HCT116 (cell line): Measurements from ENCODE around the gene ELOA. TPM values are rescaled to one million over a fixed set of nuclear protein-coding genes. Genes with fewer than 3 reads are reported as not detected.

Experiments used
- ATAC-seq: fragments of 200-7000 bp; cut with Tn5 transposase; 2 replicates; pipeline ENCODE4 v1.9.1; 2020; ENCODE audit warnings: mild to moderate bottlenecking, moderate library complexity
- BruUV-seq: library from RNA; stranded (reverse); fragments of 400-500 nt; replicated peaks from 2 replicates; lab custom pipeline; 2021; lab: Mats Ljungman, UMichigan
- CTCF ChIA-PET: fragments of 300-600 bp; sonication (Branson Sonifier 250); formaldehyde crosslinking; loops from one replicate; lab custom pipeline; 2021; ENCODE audit warnings: antibody characterized with exemption; lab: Charles Lee
- POLR2A ChIA-PET: fragments of 300-600, 350-600 bp; sonication (Branson Sonifier 250); formaldehyde crosslinking; loops from one replicate; lab custom pipeline; 2021; ENCODE audit warnings: antibody characterized with exemption; lab: Charles Lee
- RAD21 ChIA-PET, 2 experiments: fragments of 300-600 bp; sonication (Branson Sonifier 250); formaldehyde crosslinking; loops; one replicate each; lab custom pipeline; 2023; ENCODE audit warnings: low total read pairs in 2 of 2; ENCODE audit not compliant: uncharacterized antibody in 2 of 2, unreplicated experiment in 2 of 2, low non-redundant PET in 1 of 2; lab: Charles Lee
- DNase-seq: peaks from one replicate; pipeline ENCODE4 v3.0.0-alpha.2; 2010; ENCODE audit warnings: low read depth, low spot score
- H2AFZ ChIP-seq: fragments of 200-600 bp; shearing (Covaris generic), sonication (generic); 2 replicates; pipeline ENCODE4 v1.6.1; 2017; ENCODE audit warnings: low read depth, mixed run types, mixed read lengths, antibody characterized with exemption, low read length; ENCODE audit not compliant: poor library complexity, severe bottlenecking
- H3K27ac ChIP-seq: 2 replicates; pipeline ENCODE4 v1.5.1; 2012; ENCODE audit warnings: low read depth, low read length
- H3K27me3 ChIP-seq: fragments of 200-600 bp; sonication (generic); 2 replicates; pipeline ENCODE4 v1.6.1; 2016; ENCODE audit warnings: mixed run types, low read length, mixed read lengths; ENCODE audit not compliant: insufficient read depth
- H3K36me3 ChIP-seq, 2 experiments: fragments of 200-500 bp in 1 of 2; fragments of 200-600 bp in 1 of 2; sonication (Bioruptor generic) in 1 of 2; sonication (generic) in 1 of 2; 2 replicates each; pipeline versions ENCODE4 v1.5.1 to v1.6.1; 2014 to 2016; ENCODE audit warnings: low read length in 2 of 2, inconsistent platforms in 1 of 2, mixed read lengths in 1 of 2, mixed run types in 1 of 2; ENCODE audit not compliant: insufficient read depth in 2 of 2, control insufficient read depth in 1 of 2
- H3K4me1 ChIP-seq, 2 experiments: fragments of 200-600 bp in 1 of 2; sonication (generic) in 1 of 2; 2 replicates each; pipeline versions ENCODE4 v1.5.1 to v1.6.1; 2012 to 2017; ENCODE audit warnings: low read length in 2 of 2, inconsistent platforms in 1 of 2, mild to moderate bottlenecking in 1 of 2, mixed read lengths in 1 of 2, mixed run types in 1 of 2, moderate library complexity in 1 of 2; ENCODE audit not compliant: insufficient read depth in 2 of 2, control insufficient read depth in 1 of 2
- H3K4me2 ChIP-seq: fragments of 200-600 bp; sonication (generic); 2 replicates; pipeline ENCODE4 v1.6.1; 2017; ENCODE audit warnings: mixed run types, low read length, mixed read lengths
- H3K4me3 ChIP-seq, 2 experiments: fragments of 200-600 bp in 1 of 2; sonication (generic) in 1 of 2; replicated peaks in 1 of 2; 2 replicates each; pipeline ENCODE4 v1.5.1; 2011 to 2016; ENCODE audit warnings: low read length in 2 of 2, control low read depth in 1 of 2, low read depth in 1 of 2, mild to moderate bottlenecking in 1 of 2, mixed read lengths in 1 of 2, mixed run types in 1 of 2
- H3K79me2 ChIP-seq: fragments of 200-600 bp; sonication (generic); 2 replicates; pipeline ENCODE4 v1.6.1; 2017; ENCODE audit warnings: mild to moderate bottlenecking, mixed run types, low read length, moderate library complexity, mixed read lengths; ENCODE audit not compliant: insufficient read depth
- H3K9ac ChIP-seq: fragments of 200-600 bp; sonication (generic); 2 replicates; pipeline ENCODE4 v1.6.1; 2016; ENCODE audit warnings: low read length, mixed read lengths
- H3K9me2 ChIP-seq: fragments of 200-600 bp; sonication (generic), shearing (Covaris generic); 2 replicates; pipeline ENCODE4 v1.6.1; 2017; ENCODE audit warnings: mixed run types, mild to moderate bottlenecking, moderate library complexity; ENCODE audit not compliant: insufficient read depth
- H3K9me3 ChIP-seq, 2 experiments: fragments of 200-500 bp in 1 of 2; fragments of 200-600 bp in 1 of 2; sonication (Bioruptor generic) in 1 of 2; sonication (generic) in 1 of 2; 2 replicates each; pipeline ENCODE4 v1.6.1; 2014 to 2017; ENCODE audit warnings: low read length in 2 of 2, mixed read lengths in 2 of 2, inconsistent platforms in 1 of 2, low read depth in 1 of 2, mild to moderate bottlenecking in 1 of 2, mixed run types in 1 of 2, moderate library complexity in 1 of 2; ENCODE audit not compliant: control insufficient read depth in 1 of 2, insufficient read depth in 1 of 2
- H4K20me1 ChIP-seq: fragments of 200-600 bp; sonication (generic), shearing (Covaris generic); 2 replicates; pipeline ENCODE4 v1.6.1; 2017; ENCODE audit warnings: mixed run types, mild to moderate bottlenecking, moderate library complexity; ENCODE audit not compliant: insufficient read depth
- CEBPB ChIP-seq: IDR thresholded peaks from 2 replicates; pipeline ENCODE4 v1.6.1; 2012; ENCODE audit warnings: low read depth
- ELF1 ChIP-seq: IDR thresholded peaks from 2 replicates; pipeline ENCODE4 v1.6.1; 2012; ENCODE audit warnings: low read depth, borderline replicate concordance
- EZH2phosphoT487 ChIP-seq: fragments of 200-600 bp; IDR thresholded peaks from 2 replicates; pipeline ENCODE4 v1.6.1; 2018; ENCODE audit warnings: antibody characterized with exemption, borderline replicate concordance
- JUND ChIP-seq: IDR thresholded peaks from 2 replicates; pipeline ENCODE4 v1.6.1; 2012
- POLR2AphosphoS5 ChIP-seq: IDR thresholded peaks from 2 replicates; pipeline ENCODE4 v1.6.1; 2011; ENCODE audit warnings: mild to moderate bottlenecking, low read depth, low read length, moderate library complexity
- RAD21 ChIP-seq: IDR thresholded peaks from 2 replicates; pipeline ENCODE4 v1.6.1; 2012; ENCODE audit warnings: low read depth, mild to moderate bottlenecking
- TCF7L2 ChIP-seq: IDR thresholded peaks from 2 replicates; pipeline ENCODE4 v1.7.0; 2011; ENCODE audit warnings: borderline replicate concordance, inconsistent platforms; ENCODE audit not compliant: insufficient read depth, insufficient read length; ENCODE audit errors: extremely low read depth
- YY1 ChIP-seq: IDR thresholded peaks from 2 replicates; pipeline ENCODE4 v1.6.1; 2011; ENCODE audit warnings: low read length, low read depth, moderate library complexity, mild to moderate bottlenecking; ENCODE audit not compliant: insufficient replicate concordance; ENCODE audit errors: extremely low read depth
- ZFX ChIP-seq: fragments of 450-650 bp; IDR thresholded peaks from 2 replicates; pipeline ENCODE4 v1.6.1; 2017
- ZNF274 ChIP-seq: fragments of 200-500 bp; sonication (Bioruptor generic); IDR thresholded peaks from 2 replicates; pipeline ENCODE4 v1.6.1; 2014; ENCODE audit warnings: mild to moderate bottlenecking, low read depth, low read length, inconsistent platforms
- intact Hi-C: fragments of 100-400 bp; cut with micrococcal nuclease; formaldehyde crosslinking; loops from 2 replicates; pipeline ENCODE4 v1.10.0; 2022
- total RNA-seq: library from RNA; stranded (reverse); gene quantifications from one replicate; pipeline ENCODE4 v1.2.1, GENCODE V29; 2021; ENCODE audit not compliant: unreplicated experiment

The ELOA gene
- total RNA-seq, 1 experiment from 2014 or later, result 39.3 TPM

DNA sequence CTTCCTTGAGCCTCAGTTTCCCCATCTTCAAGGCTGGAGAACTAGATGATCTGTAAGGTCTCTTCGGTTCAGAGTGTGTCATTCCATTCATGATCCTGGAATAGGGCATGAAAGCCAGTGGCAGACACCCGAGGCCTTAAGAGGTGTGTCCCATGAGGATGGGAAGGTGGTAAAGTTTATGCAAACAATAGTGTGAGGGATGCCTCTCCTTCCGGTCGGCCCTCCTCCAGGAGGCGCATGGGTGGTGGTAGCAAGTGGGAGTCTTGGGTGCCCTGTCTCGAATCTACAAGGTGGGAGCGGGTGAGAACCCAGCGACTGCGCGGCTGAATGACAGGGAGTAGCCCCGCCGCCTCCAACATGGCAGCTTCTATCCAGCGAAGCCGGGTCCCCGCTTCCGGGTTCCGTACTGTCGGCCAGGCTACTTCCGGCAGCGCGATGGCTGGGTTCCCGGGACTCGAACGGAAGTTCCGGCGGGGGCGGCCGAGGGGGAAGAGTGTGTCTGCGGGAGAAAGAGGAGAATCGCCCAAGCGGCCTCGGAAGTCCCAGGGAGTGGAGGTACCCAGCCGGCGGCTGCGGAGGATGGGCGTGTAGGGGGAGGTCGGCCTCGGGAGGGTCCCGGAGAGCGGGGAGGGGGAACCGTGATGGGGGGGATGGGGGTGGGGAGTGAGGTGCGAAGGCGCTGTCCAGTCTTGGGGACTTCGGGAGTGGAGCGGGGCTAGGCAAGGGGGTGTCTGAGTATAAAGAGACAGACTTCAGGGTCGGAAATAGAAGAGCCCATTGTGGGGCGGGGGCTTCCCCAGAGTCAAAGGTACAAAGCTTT, 47.6 kb downstream of the ELOA start, which contains the start of gene LYPLA2:
TSS of gene LYPLA2 (plus strand) at position 450 of the 820 bp plus-strand sequence. CDS start 1,538 bp downstream, outside the sequence.
- H3K4me1 ChIP-seq, result peaks cover 31 to 49% of the 10 kb centered on the region in 2 experiments
- peak; percentile 77 for ATAC-seq
- H3K9me2 ChIP-seq, result no peaks in the 10 kb centered on the region
- H2AFZ ChIP-seq, result no peak within 1 kb of the TSS
- H3K9ac ChIP-seq, result peak within 1 kb of the TSS; percentile 85
- RAD21 ChIA-PET, result no interaction called here
- BruUV-seq, result no TSS peak
- CTCF ChIA-PET, result interaction anchor here (0.6 to 4.1 kb wide), 6 partner anchors 11 to 226 kb away, joined by 3 to 15 read pairs (median 4); partner anchors contain the start of gene PITHD1
- intact Hi-C loops, result no loop called here
- H3K27me3 ChIP-seq, result no peaks in the 10 kb centered on the region
- H3K4me2 ChIP-seq, result peak within 1 kb of the TSS; percentile 78
- H3K27ac ChIP-seq, result peak within 1 kb of the TSS; percentile 79
- TF ChIP-seq YY1, result peak; percentile 98
- TF ChIP-seq RAD21, result no peak
- peak; percentile 85 for TF ChIP-seq POLR2AphosphoS5
- peak; percentile 29 for TF ChIP-seq TCF7L2
- H3K9me3 ChIP-seq, result no peaks in the 10 kb centered on the region
- POLR2A ChIA-PET, result interaction anchor here (1.1 to 3.8 kb wide), 5 partner anchors 9 to 262 kb away, joined by 3 to 30 read pairs (median 4); partner anchors contain the start of genes GALE and PITHD1
- H3K36me3 ChIP-seq, result peaks cover 16 to 32% of the 10 kb centered on the region in 2 experiments; a peak in 3 of 4 replicates
- peak within 1 kb of the TSS; percentile 89 to 95 for H3K4me3 ChIP-seq
- no peaks in the 10 kb centered on the region for H4K20me1 ChIP-seq
- H3K79me2 ChIP-seq, result peaks cover 41% of the 10 kb centered on the region
- DNase-seq, result peak; percentile 75

GRCh38 chr1:23791516-23792047, 48.3 kb downstream of the ELOA start:
- peak overlapping the region; percentile 85 for H3K9ac ChIP-seq
- H3K36me3 ChIP-seq, result peaks cover 15 to 33% of the 10 kb centered on the region in 2 experiments; a peak in 3 of 4 replicates
- no peak overlapping the region for H2AFZ ChIP-seq
- intact Hi-C loops, result no loop called here
- peaks cover 37% of the 10 kb centered on the region for H3K79me2 ChIP-seq
- ATAC-seq (peak; percentile 31), DNase-seq (no peak)
- H4K20me1 ChIP-seq, result no peaks in the 10 kb centered on the region
- ChIA-PET CTCF (interaction anchor here (1.0 to 4.1 kb wide), 3 partner anchors 19 to 125 kb away, joined by 3 to 15 read pairs (median 3); no protein-coding TSS in a partner anchor), POLR2A (interaction anchor here (0.6 to 1.8 kb wide), 4 partner anchors 8 to 688 kb away, joined by 3 to 9 read pairs (median 4); partner anchors contain the start of genes GALE and PITHD1), RAD21 (no interaction called here)
- H3K4me3 ChIP-seq, result peak overlapping the region; percentile 89 to 95
- H3K4me2 ChIP-seq, result peak overlapping the region; percentile 78
- no TSS peak for BruUV-seq
- no peaks in the 10 kb centered on the region for H3K9me3 ChIP-seq
- no peak for TF ChIP-seq ELF1
- no peak for TF ChIP-seq ZNF274
- no peak for TF ChIP-seq ZFX
- no peak for TF ChIP-seq TCF7L2
- no peak for TF ChIP-seq CEBPB
- TF ChIP-seq RAD21, result no peak
- no peak for TF ChIP-seq JUND
- TF ChIP-seq EZH2phosphoT487, result no peak
- no peaks in the 10 kb centered on the region for H3K9me2 ChIP-seq
- peaks cover 31 to 50% of the 10 kb centered on the region in 2 experiments for H3K4me1 ChIP-seq
- no peaks in the 10 kb centered on the region for H3K27me3 ChIP-seq
- peak overlapping the region; percentile 79 for H3K27ac ChIP-seq
